GM12801 (cell line): ENCODE data around the gene ZNF860.

Experiments
- TF ChIP-seq, protein P1 (sequence below): IDR thresholded peaks from one replicate; pipeline ENCODE4 v1.5.1; 2011; ENCODE audit warnings: control low read depth; ENCODE audit not compliant: insufficient read length; ENCODE audit errors: extremely low read depth

Gene ZNF860

DNA sequence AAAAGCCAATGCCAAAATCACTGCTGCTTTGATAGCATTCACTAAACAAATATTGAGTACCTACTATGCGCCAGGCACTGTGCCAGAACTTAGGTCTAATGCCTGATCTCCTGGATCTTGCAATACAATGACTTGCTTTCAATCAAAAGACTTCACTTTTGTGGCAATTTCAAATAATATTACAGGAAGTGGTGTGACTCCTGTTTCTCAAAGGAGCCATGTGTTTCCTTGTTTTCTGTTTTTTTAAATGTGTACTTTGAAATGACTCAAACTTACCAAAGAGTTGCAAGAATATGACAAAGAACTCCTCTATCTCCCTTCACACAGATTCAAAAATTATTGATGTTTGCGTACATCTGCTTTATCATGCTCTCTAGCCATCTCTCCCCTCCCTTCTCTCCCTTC, 18.7 kb upstream of the ZNF860 start:
- TF ChIP-seq, protein P1, sequence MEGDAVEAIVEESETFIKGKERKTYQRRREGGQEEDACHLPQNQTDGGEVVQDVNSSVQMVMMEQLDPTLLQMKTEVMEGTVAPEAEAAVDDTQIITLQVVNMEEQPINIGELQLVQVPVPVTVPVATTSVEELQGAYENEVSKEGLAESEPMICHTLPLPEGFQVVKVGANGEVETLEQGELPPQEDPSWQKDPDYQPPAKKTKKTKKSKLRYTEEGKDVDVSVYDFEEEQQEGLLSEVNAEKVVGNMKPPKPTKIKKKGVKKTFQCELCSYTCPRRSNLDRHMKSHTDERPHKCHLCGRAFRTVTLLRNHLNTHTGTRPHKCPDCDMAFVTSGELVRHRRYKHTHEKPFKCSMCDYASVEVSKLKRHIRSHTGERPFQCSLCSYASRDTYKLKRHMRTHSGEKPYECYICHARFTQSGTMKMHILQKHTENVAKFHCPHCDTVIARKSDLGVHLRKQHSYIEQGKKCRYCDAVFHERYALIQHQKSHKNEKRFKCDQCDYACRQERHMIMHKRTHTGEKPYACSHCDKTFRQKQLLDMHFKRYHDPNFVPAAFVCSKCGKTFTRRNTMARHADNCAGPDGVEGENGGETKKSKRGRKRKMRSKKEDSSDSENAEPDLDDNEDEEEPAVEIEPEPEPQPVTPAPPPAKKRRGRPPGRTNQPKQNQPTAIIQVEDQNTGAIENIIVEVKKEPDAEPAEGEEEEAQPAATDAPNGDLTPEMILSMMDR, result no peak

DNA sequence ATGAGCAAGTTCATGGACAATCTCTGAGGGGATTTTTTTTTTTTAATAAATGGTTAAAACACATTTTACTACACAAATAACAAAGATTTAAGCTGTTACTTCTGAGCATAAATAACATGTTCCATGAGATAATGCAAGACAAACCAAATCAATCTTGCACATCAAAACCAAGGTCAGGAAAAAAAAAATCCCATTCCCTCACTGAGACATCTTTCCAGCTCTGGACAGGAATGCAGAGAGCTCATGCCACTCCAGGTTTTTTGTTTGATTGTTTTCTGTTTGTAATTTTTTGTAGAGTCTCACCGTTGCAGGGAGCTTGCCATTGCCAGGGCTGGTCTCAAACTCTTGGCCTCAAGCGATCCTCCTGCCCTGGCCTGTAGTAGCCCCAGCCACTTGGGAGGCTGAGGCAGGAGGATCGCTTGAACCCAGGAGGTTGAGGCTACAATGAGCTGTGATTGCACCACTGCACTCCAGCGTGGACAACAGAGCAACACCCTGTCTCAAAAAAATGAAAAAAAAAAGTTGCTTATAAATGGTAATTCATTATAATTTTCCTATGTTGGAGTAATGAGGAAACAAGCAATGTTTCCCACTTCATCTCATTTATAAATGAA, 14.5 kb upstream of the ZNF860 start:
- TF ChIP-seq, protein P1, result no peak

DNA sequence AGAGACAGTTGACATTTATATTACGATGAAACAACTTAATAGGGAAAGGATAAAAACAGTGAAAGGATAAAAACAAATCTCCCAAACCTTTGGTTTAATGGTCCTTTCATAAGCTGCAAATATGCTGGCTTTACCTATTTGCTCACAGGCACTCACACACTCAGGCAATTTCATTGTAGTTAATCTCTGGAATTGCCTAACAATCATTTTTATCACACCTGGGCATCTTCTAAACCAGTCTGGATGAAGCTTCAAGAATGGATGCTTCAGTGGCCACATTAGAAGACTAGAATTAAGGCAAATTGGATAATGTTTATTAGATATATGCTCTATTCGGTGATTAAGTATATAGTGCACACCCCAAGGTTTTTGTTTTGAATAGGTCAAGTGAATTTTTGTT, 14.0 kb upstream of the ZNF860 start:
- TF ChIP-seq, protein P1, result no peak

DNA sequence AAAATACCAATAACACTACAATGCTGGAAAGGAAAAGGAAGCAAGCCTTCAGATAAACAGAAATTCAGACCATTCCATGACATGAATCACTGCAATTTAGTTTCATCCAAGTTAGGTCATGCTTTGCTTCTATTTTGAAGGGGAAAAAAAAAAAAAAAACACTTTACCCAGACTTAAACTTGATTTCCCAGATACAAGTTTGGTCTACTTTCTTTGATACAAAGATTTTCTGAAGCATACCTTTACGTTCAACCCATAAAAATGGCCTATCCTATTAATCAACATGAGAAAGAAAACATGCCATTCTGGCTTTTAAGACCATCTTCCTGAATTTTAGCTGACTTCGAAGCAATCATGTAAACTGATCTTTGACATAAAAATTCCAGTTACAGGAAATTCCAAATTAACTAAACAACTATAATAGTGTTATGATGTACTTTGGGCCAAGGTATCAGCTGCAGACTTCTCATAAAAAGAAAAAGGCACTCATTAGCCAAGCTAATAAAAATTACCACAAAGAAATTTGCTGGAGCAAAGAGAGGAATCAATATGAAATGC, 13.1 kb upstream of the ZNF860 start:
- TF ChIP-seq, protein P1, result no peak

GRCh38 chr3:31968927-31969418, 12.6 kb upstream of the ZNF860 start:
- TF ChIP-seq, protein P1, result no peak

DNA sequence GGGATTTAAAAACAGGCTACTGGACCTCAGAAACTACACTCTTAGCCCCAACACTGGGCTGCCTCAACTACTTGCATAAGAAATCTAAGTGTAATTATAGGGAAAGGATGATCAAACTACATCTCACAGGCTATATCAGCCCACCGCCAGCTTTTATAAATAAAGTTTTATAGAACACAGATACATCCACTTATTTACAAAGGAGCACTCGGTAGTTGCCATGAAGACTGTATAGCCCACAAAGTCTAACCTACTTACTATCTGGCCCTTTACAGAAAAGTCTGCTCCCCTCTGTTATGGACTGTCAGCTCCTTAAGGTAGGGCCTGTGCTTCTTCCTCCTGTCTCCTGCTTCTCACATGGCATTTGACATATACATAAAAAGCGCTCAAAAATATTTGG, 9.9 kb upstream of the ZNF860 start:
- TF ChIP-seq, protein P1, result no peak

GRCh38 chr3:31973081-31973480, 8.5 kb upstream of the ZNF860 start:
- TF ChIP-seq, protein P1, result no peak
